HG02623 (cell line): Measurements from ENCODE around the gene BLOC1S5.

ENCODE experiments used
- ATAC-seq: cut with Tn5 transposase; IDR thresholded peaks from one replicate; pipeline ENCODE4 v1.9.1; 2021; ENCODE audit warnings: moderate library complexity; ENCODE audit not compliant: unreplicated experiment

BLOC1S5 gene

DNA sequence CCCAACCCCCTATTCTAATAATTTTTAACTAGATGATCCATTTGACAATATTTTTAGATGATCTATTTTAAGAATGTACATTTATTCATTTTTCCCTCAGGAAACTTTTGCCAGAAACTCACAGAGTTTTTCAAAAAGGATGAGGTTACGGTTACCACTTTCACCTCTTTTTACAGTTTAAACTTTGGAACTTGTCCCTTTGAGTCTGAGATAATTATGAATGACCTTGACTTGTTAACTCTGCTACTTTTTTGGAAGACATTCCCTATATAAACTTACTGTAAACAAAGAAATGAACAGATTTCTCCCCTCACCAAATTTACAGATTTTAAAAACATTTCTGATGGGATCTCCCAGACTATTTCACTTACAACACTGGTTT is 18.4 kb upstream of the BLOC1S5 start:
- no peak for ATAC-seq

DNA sequence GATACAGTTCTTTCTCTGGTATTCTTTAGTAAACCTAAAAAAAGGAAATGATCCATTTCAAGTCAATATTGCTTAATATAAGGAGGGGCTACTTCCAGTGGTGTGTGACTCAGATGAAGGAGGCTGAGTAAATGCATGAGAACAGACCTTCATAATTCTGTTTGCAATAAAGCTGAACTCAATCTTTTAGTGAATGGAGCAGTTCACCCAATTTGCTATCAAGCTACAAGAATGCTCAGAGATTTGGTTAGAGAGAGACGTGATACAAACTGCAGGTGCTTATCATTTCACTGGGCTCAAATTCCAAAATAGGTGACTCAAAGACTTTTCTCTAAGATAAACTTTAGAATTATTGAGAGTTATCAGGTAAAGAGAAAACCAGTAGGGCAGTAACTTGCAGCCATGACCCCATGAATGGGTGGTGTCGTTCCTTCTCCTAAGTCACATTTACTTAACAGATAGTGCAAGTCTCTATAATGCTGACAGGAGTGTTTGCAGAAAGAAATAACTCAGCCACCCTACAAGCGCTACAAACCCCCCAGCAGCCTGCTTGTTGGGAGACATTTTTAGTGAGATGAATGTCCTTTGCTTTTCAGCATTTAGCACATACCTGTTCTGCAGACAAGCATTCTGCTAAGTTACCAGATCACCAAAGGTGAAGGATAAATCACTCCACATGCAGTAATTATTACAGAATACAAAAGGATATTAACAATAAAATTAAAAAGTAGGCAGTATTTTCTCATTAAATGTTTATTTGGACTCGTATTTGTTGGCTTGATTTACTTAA is 16.4 kb upstream of the BLOC1S5 start:
- ATAC-seq: no peak

DNA sequence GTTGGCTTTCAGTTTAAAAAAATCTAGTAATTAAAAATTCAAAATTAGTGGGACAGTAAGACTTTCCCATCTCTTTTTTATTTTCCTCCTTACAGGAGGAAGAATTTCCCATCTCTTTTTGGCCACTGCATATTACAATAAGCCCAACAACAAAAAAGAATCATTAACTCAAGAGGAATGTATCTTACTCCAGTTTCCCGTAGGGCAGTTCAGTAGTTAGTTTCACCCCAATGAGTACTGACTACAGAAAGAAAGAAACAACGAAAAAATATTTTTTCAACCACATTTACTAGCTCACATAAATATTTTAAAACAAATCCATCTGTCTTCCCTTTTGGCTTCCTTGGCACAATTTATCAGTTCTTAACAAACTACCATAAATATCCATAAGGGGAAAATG is 14.9 kb upstream of the BLOC1S5 start:
- ATAC-seq: no peak

DNA sequence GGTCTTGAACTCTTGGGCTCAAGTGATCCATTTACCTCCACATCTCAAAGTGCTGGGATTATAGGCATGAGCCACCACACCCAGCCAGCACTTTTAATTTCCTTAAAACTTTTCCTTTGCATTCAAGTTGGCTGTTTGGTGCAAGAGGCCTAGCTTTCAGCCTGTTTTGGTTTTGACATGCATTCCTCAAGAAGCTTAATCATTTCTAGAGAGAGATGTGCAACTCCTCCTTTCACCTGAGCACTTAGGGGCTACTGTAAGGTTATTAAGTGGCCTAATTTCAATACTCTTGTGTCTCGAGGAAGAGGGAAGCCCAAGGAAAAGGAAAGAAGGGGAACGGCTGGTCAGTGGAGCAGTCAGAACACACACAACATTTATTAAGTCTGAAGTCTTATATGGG is 13.8 kb upstream of the BLOC1S5 start:
- no peak for ATAC-seq

DNA sequence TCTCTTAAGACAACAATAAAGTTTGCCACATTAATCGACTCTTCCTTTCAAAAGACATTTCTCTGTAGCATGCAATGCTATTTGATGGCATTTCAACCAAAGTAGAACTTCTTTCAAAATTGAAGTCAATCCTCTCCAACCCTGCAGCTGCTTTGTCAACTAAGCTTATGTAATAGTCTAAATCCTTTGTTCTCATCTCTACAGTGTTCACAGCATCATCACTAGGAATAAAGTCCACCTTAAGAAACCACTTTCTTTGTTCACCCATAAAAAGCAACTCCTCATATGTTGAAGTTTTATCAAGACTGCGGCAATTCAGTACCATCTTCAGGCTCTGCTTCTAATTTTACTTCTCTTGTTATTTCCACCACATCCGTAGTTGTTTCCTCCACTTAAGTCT is 11.5 kb upstream of the BLOC1S5 start:
- no peak for ATAC-seq

DNA sequence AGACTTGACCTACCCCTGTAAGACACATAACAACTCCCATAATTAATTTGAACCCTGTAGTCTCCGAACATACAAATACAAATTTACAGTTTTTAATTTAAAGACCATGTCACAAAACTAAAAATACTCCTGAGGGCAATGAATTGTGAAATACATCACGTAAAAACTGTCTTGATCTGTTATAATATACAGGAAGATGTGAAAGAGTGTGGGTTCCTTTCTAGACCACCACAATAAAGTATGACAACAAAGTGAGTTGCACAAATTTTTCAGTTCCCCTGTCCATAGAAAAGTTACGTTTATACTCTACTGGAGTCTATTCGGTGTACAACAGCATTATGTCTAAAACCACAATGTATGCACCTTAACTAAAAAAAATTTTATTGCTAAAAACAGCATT is 11.0 kb upstream of the BLOC1S5 start:
- no peak for ATAC-seq

DNA sequence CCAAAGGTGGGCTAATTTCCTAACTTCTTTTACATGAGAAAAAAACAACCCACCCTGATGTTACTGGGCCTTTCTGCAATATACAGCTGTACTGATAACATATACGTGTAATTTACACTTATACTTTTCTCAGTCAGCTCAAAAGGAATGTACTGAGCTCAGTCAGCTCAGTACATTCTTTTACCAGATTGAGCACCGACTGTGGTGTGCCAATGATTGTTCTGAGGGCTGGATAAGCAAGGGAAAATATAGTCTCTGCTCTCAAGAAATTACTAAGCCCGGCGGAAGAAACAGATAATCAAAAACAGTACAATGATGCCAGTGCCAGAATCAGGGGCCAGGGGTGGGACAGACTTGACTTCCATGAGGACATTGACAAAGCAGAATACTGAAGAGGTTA is 10.0 kb upstream of the BLOC1S5 start:
- ATAC-seq: no peak

DNA sequence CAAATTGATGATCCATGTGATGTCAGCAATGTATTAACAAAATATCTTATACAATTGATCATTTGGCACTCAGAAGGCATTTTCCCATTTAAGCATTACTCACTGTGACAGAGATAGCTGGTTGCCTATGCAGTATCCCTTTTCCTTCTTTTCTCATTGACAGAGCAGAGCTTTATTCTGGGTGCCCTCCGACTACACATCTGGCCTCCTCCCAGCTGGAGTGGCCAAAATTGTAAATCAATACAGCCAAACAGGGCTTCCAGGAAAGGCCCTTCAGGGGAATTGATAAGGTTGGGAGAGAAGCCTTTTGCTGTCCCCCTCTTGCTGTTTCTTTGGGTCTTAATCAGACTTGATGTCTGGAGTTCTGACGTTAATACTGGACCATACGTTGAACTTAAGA is 9.6 kb upstream of the BLOC1S5 start:
- no peak for ATAC-seq

DNA sequence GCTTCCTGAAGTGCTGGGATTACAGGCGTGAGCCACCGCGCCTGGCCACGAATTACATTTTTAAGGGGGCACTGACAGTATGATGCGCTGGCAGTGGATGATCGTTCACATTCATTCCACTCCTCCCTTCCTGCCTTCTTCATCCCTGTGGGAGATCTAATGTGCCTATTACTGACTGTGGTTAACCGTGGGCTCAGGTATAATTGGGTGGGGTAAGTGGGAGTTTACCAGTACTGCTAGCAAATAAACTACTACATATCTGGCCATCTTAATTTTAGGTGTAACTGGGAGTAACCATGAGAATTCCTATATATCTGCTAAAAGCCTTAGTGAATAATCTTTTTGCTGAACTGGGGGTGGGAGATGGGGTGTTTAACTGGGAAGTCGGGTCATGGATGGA is 6.5 kb upstream of the BLOC1S5 start:
- ATAC-seq: no peak

DNA sequence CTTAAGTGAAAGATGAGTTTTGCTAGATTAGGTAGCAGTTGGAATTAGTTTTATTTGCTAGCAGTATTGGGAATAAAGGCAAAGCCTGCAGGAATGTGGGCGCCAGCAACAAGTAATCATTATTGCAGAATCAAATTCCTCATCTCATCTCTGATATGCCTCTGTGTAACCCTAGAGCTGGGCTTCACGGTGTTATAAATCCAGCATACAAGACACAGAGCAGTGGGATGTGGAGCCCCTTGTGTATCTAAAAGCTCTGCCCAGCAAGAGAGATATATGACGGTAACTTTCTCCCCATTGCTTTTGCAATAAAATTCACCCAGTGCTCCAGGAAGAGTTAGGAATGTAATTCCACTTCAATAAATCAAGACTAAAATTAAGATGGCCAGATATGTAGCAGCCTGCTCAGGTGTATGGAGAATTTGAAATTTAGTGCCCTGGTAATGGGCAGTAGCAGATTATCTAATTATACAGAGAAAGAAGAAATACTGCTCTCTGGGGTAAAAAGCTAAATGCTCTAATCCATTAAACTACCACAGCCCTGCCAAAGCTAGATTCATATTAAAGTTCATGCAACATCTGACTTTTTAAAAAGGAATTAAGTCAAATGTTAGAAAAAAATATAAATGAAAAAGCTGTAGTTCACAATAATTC is 5.6 kb upstream of the BLOC1S5 start:
- no peak for ATAC-seq

DNA sequence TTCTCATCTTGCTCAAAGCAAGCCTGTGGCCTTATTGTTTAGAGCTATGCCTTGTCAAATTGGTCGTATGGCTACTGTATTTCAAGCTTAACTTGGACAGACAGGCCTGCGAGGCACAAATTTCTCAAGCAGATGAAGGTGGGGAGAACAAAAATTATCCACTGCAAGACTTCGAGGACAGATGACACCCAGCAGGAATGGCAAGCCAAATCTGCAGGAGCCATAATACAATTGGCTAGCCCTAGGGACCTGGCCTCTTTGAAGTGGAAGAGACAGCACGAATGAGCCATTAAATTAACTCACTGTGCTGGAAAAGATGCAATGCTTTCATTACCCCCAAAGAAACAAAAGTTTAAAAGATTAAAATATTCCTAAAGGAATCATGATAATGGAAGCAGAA is 5.0 kb upstream of the BLOC1S5 start:
- ATAC-seq: no peak

DNA sequence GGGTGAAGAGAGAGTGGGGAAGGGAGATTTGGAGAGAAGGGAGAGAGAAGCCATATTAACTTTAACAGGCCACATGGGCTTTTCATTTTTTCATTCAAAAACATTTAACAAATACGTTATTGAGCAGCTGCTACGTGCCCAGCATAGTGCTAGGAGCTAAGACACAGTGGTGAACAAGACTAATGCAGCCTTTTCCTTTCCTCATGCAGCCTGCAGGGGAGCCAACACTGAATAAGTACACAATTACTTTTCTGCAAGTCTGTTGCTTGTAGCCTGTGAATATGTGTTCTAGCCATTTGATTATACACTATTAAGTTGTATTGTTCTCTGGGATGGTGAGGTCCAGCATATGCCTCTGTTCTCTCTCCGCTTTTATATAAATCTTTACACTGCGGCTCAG is 1.9 kb upstream of the BLOC1S5 start:
- ATAC-seq: no peak

DNA sequence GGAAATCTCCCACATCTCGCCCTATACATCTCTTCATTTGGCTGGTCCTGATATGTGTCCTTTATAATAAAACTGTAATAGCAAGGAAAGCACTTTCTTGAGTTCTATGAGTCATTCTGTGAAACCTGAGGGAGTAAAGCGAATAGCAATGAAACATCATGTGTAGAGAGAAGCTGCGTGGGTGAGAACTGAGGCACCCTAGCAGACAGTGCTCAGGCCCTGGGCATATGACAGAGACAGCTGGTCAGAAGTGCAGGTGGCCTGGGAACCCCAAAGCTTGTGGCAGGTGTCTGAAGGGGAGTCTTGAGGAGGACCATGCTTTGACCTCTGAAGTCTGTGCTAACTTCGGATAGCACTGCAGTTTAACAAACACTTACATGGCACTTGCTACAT is 1.3 kb upstream of the BLOC1S5 start:
- ATAC-seq: peak; percentile 48

DNA sequence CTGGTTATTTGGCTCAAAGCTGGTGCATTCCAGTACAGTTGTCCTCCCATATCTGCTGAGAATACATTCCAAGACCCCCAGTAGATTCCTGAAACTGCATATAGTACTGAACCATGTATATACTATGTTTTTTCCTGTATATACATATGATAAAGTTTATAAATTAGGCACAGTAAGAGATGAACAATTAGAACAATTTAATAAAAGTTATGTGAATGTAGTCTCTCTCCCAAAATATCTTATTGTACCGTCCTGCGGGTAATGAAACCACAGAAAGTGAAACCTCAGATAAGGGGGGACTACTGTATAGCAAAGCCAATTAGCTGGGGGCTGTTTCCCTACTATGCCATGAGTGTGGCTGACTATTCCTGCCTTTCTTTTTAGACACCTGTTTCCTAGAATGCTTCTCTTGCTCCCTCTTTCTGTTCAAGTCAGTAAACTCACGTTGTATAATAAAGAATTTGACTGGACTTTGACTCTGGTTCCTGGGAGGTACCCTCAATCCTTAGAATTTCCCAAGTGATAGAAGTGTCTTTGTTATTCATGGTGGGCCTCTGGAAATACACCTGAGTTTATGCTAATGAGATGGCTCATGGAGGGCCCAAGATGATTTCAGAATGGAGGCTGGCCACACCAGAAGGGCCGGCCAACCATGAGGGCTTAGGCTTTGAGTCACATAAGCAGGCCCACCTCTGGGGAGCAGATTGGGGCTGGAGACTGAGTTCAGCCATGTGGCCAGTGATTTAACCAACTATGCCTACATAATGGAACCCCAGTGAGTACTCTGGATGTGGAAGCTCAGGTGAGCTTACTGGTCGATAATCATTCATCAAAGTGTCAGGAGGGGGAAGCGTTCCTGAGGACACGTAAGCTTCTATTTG is 689 bp upstream of the BLOC1S5 start:
- no peak for ATAC-seq

DNA sequence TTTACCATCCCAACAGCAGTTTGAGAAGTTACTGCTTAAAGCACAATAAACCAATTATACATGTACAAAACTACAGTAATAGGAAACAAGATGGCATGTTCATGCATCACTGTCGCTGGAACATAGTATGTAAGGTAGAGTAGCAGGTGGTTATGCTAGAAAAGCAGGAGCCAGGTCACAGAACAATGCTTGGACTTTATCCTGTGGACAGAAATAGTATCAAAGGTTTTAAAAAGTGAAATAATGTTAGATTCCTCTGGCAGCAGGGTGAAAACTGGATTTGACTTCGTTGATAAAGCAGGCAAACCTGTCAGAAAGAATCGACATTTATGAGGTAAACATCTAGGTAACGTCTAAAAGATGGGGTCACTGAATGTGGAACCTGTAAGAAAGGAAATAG is 2.5 kb downstream of the BLOC1S5 start:
- no peak for ATAC-seq

DNA sequence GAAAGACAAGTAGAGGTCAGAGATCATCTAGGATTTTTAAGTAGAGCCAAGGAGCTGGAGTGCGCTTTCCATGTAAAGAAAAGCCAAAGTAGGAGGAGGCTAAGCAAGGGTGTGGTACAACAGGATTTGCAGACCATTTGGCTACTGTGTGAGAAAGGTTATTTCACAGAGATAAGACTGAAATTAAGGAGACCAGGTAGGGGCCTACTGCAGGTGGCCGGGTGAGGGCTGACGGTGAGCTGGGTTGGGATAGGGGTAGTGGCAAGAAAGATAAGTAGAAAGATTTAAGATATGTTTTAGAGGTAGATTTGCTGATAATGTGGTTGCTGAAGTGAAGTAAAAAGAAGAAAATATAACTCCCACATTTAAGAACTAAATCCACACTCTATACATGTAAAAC is 3.8 kb downstream of the BLOC1S5 start:
- no peak for ATAC-seq

DNA sequence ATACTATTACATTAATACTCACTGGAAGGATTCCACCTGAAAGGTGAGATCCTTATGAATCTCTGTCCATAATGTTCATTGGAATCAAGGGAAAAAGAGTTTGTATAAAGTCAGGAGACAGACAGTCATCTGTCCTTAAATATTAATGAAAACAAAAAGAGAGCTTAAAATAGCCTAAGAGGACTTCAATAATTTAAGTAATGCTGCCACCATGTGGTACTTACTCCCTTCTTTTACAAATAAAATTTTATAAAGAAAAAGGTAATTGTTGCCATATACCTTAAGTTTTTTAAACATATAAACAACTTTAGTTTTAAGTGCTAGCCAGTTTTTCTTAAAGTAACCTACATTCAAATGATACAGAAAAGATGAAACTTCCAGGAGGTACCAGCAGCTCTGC is 5.1 kb downstream of the BLOC1S5 start:
- ATAC-seq: no peak

DNA sequence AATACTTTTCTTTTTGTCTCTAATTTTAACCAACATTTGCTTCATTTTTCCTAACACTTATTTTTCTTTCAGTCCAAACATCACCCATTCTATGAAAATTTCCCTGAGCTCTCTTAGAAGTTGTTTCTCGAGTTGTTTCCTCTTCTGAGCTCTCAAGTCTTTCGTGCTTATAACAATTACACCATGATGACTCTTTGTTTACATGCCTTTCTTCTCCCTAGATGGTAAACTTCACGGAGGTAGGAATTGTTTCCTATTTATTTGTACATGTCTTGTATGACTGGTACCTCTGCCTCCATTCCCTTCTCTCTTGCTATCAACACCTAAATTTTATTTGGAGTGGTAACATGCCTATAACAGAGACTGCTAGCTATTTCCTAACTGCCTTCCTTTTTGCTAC is 6.4 kb downstream of the BLOC1S5 start:
- ATAC-seq: no peak

DNA sequence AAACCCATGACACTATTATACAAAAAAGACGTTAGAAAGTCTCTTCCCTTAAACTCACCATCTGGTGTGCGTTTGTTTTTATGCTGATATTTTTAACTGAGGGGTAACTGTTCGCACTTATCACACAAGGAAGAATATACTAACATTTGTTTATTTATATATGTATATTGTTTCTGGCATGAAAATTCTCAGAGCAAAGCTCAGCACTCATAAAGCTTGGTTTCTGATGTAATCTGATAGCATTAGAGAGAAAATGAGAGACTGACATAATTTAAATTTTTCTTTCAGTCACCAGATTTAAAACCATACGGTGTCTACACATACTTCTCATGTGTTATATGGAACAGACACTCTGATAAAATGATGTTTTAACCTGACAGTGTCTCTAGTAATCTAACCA is 6.9 kb downstream of the BLOC1S5 start:
- no peak for ATAC-seq

DNA sequence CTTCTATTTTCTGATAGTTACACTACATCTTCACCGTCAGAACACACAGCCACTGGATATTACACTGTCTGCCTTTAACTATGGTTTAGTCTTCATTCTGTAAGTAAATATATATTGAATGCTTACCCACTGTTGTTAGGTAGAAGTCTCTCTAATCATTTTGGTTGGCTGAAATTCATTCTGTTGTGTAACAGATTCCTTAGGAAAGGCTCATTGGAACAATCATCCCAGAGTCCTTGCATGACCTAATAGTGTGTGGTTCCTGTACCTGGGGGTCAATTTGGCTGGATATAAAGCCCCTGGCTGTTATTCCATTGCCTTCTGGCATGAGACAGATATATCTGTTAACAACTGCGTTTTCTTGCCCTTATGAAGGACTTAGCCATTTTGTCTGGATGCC is 9.9 kb downstream of the BLOC1S5 start:
- no peak for ATAC-seq

DNA sequence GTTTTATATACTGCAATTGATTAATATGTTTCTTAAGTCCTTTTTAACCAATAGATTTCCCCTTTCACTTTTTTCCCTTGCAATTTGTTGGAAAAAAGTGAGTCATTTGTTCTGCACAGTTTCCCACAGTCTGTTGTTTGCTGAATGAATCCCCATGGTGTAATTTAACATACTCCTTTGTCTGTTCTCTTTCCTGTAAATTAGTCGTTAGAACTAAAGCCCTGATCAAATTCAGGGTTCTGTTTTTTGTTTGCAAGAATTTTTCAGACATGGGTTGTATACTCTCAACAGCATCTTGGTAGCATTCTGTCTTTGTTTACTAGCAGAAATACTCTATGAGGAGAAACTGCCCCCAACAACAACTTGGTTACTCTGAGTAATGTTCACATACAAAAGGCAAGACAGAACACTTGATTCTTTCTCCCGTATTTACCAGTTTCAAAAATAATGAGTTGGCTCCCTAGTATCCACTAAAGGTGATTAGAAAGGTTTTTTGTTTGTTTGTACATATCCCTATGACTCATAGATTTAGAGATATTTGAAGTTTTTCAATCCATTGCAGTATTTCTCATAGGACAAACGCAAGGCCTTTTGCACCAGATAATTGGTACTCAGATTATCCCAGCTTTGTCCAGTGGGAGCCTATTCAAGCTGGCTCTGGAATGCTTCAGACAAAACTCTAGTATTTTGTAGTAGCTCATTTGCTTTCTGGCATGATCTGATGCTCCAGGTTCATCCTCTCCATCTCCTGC is 16.5 kb downstream of the BLOC1S5 start:
- ATAC-seq: no peak
